Parathyroid adenoma (tissue), 2 donors: Measurements from ENCODE around the gene ACTN1.

Experiments
- H2AFZ ChIP-seq: fragments of 300-600 bp; sonication (generic); one replicate; pipeline ENCODE4 v1.7.0; 2017; ENCODE audit warnings: antibody characterized with exemption, mild to moderate bottlenecking
- H3K27ac ChIP-seq: fragments of 300-600 bp; sonication (generic); one replicate; pipeline ENCODE4 v1.7.0; 2017
- H3K27me3 ChIP-seq: fragments of 300-600 bp; sonication (generic); one replicate; pipeline ENCODE4 v1.7.0; 2017; ENCODE audit warnings: low read length; ENCODE audit not compliant: control insufficient read depth, insufficient read depth
- H3K36me3 ChIP-seq: fragments of 300-600 bp; sonication (generic); one replicate; pipeline ENCODE4 v1.7.0; 2017; ENCODE audit warnings: low read length; ENCODE audit not compliant: control insufficient read depth, insufficient read depth
- H3K4me1 ChIP-seq: fragments of 300-600 bp; sonication (generic); one replicate; pipeline ENCODE4 v1.7.0; 2017; ENCODE audit warnings: control low read depth
- H3K4me2 ChIP-seq: fragments of 300-600 bp; sonication (generic); one replicate; pipeline ENCODE4 v1.7.0; 2017; ENCODE audit warnings: low read length
- H3K4me3 ChIP-seq: fragments of 300-600 bp; sonication (generic); one replicate; pipeline ENCODE4 v1.7.0; 2017; ENCODE audit warnings: low read depth, low read length
- H3K79me2 ChIP-seq: fragments of 300-600 bp; sonication (generic); one replicate; pipeline ENCODE4 v1.7.0; 2017; ENCODE audit warnings: control low read depth
- H3K9ac ChIP-seq: fragments of 300-600 bp; sonication (generic); one replicate; pipeline ENCODE4 v1.7.0; 2017; ENCODE audit warnings: mild to moderate bottlenecking
- H3K9me3 ChIP-seq: fragments of 300-600 bp; sonication (generic); one replicate; pipeline ENCODE4 v1.7.0; 2017; ENCODE audit warnings: low read length; ENCODE audit not compliant: control insufficient read depth
- TF ChIP-seq, protein P1 (sequence below): fragments of 300-600 bp; sonication (generic); IDR thresholded peaks from one replicate; pipeline ENCODE4 v1.7.0; 2017; ENCODE audit warnings: antibody characterized with exemption, mild to moderate bottlenecking
- donor health status: primary hyperparathyroidism.

ACTN1 gene

DNA sequence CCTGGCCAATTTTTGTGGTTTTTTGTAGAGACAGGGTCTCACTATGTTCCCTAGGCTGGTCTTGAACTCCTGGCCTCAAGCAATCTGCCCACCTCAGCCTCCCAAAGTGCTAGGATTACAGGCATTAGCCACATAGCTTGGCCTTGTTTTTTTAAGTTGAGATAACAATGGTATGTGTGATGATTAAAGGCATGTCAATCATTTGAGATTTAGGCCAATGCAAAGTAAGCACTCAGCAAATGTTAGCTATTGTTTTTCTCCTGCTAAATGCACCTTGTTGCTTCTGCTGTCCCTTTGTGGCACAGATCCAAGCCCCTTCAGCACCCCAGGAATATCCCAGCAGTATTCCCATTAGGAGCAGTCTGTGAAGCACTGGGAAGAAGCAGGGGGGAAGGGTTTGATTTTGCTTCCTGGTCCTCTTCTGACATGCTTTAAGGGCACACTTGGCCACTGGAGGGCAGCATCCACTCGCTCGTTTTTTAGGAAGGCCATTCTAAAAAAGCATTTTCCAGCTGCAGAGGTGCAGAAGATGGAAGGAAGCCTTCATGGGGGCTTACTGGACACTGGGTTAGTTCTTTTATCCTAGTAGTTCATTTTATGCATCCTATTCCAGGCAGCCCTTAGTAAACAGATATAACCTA lies 116.0 kb downstream of the ACTN1 start:
- Histone ChIP-seq H3K79me2 (no peaks in the 10 kb centered on the region), H3K27me3 (no peaks in the 10 kb centered on the region), H2AFZ (no peak overlapping the region), H3K4me3 (no peak overlapping the region), H3K36me3 (no peaks in the 10 kb centered on the region), H3K9me3 (no peaks in the 10 kb centered on the region), H3K4me2 (no peak overlapping the region), H3K9ac (no peak overlapping the region), H3K4me1 (no peaks in the 10 kb centered on the region), H3K27ac (no peak overlapping the region)
- TF ChIP-seq, protein P1, sequence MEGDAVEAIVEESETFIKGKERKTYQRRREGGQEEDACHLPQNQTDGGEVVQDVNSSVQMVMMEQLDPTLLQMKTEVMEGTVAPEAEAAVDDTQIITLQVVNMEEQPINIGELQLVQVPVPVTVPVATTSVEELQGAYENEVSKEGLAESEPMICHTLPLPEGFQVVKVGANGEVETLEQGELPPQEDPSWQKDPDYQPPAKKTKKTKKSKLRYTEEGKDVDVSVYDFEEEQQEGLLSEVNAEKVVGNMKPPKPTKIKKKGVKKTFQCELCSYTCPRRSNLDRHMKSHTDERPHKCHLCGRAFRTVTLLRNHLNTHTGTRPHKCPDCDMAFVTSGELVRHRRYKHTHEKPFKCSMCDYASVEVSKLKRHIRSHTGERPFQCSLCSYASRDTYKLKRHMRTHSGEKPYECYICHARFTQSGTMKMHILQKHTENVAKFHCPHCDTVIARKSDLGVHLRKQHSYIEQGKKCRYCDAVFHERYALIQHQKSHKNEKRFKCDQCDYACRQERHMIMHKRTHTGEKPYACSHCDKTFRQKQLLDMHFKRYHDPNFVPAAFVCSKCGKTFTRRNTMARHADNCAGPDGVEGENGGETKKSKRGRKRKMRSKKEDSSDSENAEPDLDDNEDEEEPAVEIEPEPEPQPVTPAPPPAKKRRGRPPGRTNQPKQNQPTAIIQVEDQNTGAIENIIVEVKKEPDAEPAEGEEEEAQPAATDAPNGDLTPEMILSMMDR: peak; percentile 69

DNA sequence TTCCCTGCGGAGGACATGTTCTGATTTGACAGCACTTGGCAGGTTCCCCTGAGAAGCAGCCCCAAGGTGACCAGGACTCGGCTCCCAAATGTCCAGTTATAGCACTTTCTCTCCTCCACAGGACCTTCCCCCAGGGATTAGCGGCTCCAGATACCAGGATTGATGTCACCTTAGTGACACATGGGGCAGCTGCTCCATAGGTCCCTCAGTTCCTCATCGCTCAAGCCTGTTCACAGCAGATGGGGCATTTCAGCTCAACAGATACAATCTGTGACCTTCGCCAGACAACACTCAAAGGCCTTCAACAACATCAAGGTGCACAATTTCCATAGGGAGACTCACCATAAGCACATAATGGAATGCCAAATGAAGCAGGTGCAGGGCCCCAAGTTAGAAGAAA lies 118.3 kb downstream of the ACTN1 start:
- Histone ChIP-seq H3K4me2 (no peak overlapping the region), H3K4me3 (no peak overlapping the region)

DNA sequence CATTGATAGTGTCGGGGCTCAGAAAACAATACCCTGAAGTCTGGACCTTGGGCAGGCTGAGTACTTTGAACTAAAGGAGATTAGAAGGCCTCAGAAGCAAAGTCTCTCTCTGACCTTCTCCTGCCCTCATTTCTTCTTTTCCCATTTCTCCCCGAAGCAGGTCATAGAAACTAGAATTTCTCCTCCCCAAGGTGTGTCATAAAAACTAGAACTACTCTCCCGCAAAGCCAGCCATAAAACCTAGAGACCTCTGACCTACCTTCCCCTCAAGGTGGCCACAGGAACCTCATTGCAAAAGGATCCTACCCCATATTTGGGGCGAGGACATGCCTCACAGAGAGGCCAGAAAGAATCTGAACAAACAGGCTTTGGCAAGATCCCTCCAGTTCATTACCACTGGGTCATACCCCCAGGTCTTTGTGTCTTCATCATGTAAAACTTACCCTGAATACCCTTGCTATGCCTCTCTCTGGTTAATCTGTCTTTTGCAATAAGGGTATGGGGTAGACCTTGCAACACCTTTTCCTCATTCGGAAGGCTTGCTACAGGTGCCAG lies 121.5 kb downstream of the ACTN1 start:
- Histone ChIP-seq H3K4me2 (no peak overlapping the region), H3K4me1 (no peaks in the 10 kb centered on the region), H3K27me3 (no peaks in the 10 kb centered on the region), H3K27ac (no peak overlapping the region), H2AFZ (no peak overlapping the region), H3K9me3 (no peaks in the 10 kb centered on the region), H3K79me2 (no peaks in the 10 kb centered on the region), H3K36me3 (no peaks in the 10 kb centered on the region), H3K9ac (no peak overlapping the region), H3K4me3 (no peak overlapping the region)
- TF ChIP-seq, protein P1: no peak

More for the DNA sequence above, 118.3 kb downstream of the ACTN1 start:
- no peaks in the 10 kb centered on the region for H3K79me2 ChIP-seq
- no peak overlapping the region for H2AFZ ChIP-seq
- no peak overlapping the region for H3K27ac ChIP-seq
- no peaks in the 10 kb centered on the region for H3K9me3 ChIP-seq
- H3K4me1 ChIP-seq: no peaks in the 10 kb centered on the region
- TF ChIP-seq, protein P1: no peak
- no peak overlapping the region for H3K9ac ChIP-seq
- no peaks in the 10 kb centered on the region for H3K36me3 ChIP-seq
- no peaks in the 10 kb centered on the region for H3K27me3 ChIP-seq

DNA sequence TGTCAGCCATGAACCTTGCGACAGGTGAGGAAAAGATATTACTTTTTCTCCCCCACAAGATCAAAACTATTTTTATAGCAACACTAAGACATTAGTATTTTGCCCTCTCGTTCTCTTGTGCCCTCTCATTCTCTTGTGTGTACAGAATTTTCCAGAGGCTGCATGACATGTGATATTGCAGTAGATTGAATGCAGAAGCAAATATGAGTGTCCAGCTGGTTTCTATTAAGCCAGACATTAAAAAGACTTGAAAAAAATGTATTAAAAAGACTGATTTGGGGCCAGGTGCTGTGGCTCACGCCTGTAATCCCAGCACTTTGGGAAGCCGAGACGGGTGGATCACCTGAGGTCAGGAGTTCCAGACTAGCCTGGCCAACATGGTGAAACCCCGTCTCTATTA lies 122.5 kb downstream of the ACTN1 start:
- H3K79me2 ChIP-seq: no peaks in the 10 kb centered on the region
- TF ChIP-seq, protein P1: no peak
- H3K4me1 ChIP-seq: no peaks in the 10 kb centered on the region
- no peaks in the 10 kb centered on the region for H3K36me3 ChIP-seq
- no peaks in the 10 kb centered on the region for H3K27me3 ChIP-seq
- no peak overlapping the region for H3K27ac ChIP-seq
- H3K9ac ChIP-seq: no peak overlapping the region
- no peak overlapping the region for H2AFZ ChIP-seq
- H3K4me2 ChIP-seq: no peak overlapping the region
- H3K4me3 ChIP-seq: no peak overlapping the region
- H3K9me3 ChIP-seq: no peaks in the 10 kb centered on the region

DNA sequence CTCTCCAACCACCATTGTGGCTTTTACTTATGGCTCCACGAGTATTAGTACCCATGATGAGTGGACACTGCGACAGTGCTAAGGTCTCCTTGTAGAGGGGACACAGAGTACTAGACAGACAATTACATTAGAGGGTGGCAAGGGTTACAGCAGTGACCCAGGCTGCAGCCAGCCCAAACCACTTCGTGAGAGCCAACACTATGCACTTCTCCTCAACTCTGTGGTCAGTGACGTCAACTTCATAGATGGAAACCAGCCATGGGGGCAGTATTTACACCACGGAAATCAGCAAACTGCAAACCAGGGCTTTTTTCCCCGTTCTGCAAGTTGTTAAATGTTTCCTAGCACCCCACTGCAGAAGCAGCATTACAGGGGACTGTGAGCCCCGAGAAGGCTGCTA lies 124.7 kb downstream of the ACTN1 start:
- no peaks in the 10 kb centered on the region for H3K36me3 ChIP-seq
- H3K27me3 ChIP-seq: no peaks in the 10 kb centered on the region
- H3K9ac ChIP-seq: no peak overlapping the region
- no peak overlapping the region for H3K27ac ChIP-seq
- no peak overlapping the region for H3K4me2 ChIP-seq
- TF ChIP-seq, protein P1: no peak
- H3K4me3 ChIP-seq: no peak overlapping the region
- no peaks in the 10 kb centered on the region for H3K9me3 ChIP-seq
- H3K79me2 ChIP-seq: no peaks in the 10 kb centered on the region
- H2AFZ ChIP-seq: no peak overlapping the region
- no peaks in the 10 kb centered on the region for H3K4me1 ChIP-seq
